Suppressor macrophage treated with lipopolysaccharide for 4 hours (primary cell): ENCODE results near the gene SORCS2.
A peak's percentile ranks its signal among the peaks of the same experiment; 100 is the strongest.

Experiments used
- DNase-seq: peaks from one replicate; pipeline ENCODE4 v3.0.0-alpha.2; 2020

The SORCS2 gene

GRCh38 chr4:7630568-7631287, 438.4 kb downstream of the SORCS2 start:
- peak; percentile 77 for DNase-seq

- DNase-seq = no peak
Measured at GRCh38 chr4:7631288-7632014, 439.1 kb downstream of the SORCS2 start.

GRCh38 chr4:7632341-7632740, 440.0 kb downstream of the SORCS2 start:
- DNase-seq = no peak

- no peak for DNase-seq
Measured at GRCh38 chr4:7632971-7633370, 440.6 kb downstream of the SORCS2 start.

DNA sequence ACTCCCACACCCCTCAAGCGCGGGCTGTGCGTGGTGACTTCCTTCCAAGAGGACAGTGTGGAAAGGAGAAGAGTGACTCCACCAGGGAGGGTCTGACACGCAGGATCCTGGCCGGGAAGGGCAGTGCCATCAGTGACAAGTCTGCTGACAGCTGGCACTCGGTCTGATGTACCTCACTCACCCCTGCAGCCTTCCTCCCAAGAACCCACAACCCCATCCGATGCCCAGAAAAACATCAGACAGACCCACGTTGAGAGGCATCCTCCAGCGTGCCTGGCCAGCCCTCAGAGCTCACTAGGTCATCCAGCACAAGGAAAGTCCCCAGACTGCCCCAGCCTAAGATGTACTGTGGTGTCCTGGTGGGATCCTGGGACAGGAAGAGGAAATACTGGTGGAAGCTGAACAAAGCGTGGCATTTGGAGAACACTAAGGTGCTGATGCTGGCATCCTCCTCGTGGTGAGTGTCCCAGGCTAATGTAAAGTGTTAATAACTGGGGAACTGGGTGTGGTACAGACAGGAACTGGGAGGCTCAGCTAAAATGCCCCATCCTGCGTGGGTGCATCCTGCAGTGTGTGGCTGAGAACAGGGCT, 442.4 kb downstream of the SORCS2 start:
- peak; percentile 72 for DNase-seq

- peak; percentile 44 for DNase-seq
Measured at GRCh38 chr4:7635445-7636239, 443.3 kb downstream of the SORCS2 start.

GRCh38 chr4:7636240-7636508, 443.8 kb downstream of the SORCS2 start:
- DNase-seq = no peak

GRCh38 chr4:7637139-7637538, 444.8 kb downstream of the SORCS2 start:
- no peak for DNase-seq

DNA sequence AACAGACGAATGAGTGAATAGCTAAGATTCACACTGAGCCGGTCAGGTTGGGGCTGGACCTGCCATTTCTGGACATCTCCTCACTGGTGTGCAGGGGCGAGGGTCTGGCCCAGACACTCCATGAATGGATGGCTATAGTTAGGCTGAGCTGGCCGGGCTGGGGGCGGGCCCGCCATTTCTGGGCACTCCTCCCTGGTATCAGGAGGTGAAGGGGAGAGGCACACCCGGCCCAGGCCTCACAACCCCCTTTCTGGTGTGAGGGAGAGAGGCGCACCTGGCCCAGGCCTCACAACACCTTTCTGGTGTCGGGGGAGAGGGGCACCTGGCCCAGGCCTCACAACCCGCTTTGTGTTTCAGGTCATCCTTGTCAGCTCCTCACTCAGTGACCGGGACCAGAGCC, 445.6 kb downstream of the SORCS2 start:
- no peak for DNase-seq

DNA sequence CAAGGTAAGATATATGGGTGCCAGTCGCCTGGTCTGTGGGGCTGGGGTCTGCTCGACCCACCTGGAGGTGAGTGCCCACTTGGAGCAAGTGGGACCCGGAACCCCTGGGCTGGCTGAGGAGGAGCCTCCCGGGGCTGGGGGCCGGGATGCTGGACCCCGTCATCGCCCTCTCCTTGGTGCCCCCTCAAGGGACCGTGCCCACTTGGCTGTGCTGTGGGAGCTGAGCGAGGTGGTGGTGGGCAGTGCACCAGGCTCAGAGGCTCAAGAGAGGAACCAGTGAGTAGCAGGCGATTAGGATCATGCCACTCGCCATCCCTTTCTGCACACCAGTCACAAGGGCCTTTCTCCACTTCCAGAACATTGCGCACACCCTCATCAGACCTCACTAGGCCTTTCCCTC, 446.2 kb downstream of the SORCS2 start:
- peak; percentile 26 for DNase-seq

DNA sequence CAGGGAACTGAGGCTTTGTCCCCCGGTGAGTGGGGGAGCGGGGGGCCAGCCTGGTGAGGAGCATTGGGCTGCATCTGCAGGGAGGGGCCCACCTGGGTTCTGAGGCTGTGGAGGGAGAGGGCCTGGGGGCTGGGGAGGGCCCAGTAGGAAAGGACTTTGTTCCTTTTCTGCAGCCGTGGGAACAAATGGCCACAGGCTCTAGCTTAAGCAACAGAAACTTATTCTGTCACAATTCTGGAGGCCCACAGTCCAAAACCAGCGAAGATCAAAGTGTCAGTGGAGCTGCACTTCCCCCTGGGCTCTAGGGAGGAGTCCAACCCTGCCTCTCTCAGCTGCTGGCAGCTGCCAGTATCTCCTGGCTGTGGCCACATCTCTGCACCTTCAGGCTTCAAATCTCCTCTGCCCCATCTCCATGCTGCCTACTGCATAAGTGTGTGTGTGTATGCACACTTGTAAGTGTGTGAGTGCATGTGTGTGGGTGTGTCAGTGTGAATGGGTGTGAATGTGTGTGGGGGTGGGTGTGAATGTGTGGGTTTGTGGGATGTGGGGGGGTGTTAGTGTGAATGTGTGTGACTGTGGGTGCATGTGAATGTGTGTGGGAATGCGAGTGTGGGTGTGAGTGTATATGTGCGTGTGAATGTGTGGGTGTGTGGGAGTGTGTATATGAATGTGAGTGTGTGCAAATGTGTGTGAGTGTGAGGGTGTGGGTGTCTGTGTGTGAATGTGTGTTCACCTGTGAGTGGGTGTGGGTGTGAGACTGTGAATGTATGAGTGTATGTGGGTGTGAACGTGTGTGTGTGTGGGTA, 446.8 kb downstream of the SORCS2 start:
- DNase-seq = peak; percentile 90

- no peak for DNase-seq
Measured at GRCh38 chr4:7640136-7640535, 447.8 kb downstream of the SORCS2 start.

- DNase-seq = no peak
Measured at GRCh38 chr4:7641712-7642111, 449.4 kb downstream of the SORCS2 start.

GRCh38 chr4:7642741-7643458, 450.6 kb downstream of the SORCS2 start:
- DNase-seq = peak; percentile 42

DNA sequence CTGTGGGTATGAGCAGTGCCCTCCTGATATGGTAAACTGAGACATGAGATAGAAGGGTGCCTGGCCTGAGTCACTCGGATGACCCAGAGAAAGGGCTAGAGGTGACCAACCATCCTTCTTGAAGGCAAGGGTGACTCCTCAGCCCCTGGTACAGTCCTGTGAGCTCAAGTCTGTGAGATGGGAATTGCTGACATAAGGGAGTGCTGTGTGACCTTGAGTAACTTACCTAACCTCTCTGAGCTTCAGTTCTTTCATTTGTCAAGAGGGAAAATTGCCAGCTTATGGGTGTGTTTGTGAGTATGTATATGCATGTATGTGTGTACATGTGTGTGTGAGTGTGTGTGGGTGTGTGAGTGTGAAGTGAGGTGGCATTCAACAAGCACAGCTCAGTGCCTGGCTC, 452.8 kb downstream of the SORCS2 start:
- DNase-seq = no peak

- DNase-seq = no peak
Measured at GRCh38 chr4:7645956-7646355, 453.6 kb downstream of the SORCS2 start.

GRCh38 chr4:7646384-7647061, 454.2 kb downstream of the SORCS2 start:
- DNase-seq = no peak

DNA sequence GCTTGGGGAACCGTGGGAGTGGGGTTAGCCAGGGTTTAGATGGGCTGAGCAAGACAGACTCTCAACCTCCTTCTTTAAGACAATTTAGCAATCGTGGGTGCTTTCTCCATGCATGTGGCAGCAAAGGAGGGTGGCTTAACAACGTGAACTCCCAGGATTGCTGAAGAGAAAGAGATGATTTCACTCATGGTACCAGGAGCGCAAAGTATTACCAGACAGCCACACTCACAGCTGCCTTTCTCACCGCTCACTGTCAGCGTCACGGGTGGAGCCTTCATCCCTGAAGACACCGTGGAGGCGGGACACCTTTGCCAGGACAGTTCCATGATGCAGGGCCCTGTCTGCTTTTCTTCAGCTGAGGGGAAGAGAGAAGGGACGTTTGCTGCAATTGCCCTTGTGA, 454.8 kb downstream of the SORCS2 start:
- DNase-seq = peak; percentile 55

DNA sequence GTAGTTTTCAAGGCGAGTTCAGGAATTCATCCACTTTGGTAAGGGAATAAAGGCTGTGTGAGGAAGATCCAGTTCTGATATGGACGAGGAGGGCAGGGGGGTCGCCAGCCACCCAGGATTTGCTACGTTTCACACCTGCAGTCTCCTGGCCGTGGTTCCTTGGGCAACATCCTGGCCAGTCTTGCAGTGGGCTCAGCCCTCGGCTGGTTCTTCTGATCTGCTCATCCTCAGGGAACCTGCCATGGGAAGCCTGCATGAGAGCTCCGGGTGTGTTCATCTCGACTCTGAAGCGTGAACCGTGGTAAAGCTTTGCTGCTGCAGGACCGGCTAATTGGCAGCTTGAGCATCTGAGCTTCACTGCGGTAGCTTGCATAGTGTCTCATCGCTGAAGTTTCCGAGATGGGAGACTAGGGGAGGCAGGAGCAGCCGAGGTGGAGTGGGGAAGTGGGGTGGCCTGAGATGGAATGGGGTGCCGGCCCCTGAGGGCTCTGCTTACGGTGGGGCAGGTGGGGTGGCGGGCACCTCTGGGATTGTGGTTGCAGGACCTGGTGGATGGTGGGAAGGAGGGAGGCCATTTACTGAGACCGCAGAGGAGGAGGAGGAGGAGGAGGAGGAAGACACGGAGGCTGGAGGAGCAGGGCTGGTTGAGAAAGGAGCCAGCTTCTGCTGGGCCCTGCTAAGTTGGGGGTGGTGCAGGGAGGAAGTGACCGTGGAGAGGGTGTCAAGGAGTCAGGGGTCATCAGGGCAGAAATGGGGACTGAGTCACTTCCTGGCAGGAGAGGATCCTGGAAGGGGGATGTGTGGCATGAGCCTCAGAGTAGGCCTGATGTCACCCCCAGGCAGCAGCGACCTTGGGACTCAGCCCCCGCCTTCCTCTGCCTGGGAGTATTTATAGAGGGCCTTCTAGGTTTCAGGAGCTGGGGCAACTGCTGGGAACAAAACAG, 455.5 kb downstream of the SORCS2 start:
- DNase-seq = peak; percentile 93
